Neural progenitor cell (in vitro differentiated cells): ENCODE data around the gene ELOVL2. TPM values are rescaled to one million over a fixed set of nuclear protein-coding genes. Genes with fewer than 3 reads are reported as not detected.

Experiments used
- DNase-seq: peaks from one replicate; pipeline ENCODE4 v3.0.0-alpha.2; 2016; ENCODE audit warnings: low spot score
- H2AFZ ChIP-seq: fragments of 200-600 bp; sonication (generic); replicated peaks from 2 replicates; pipeline ENCODE4 v1.6.1; 2016; ENCODE audit warnings: antibody characterized with exemption
- H3F3A ChIP-seq: fragments of 200-600 bp; sonication (generic); 2 replicates; pipeline ENCODE4 v1.6.1; 2016; ENCODE audit warnings: antibody characterized with exemption, low read depth
- H3K27ac ChIP-seq: fragments of 200-600 bp; sonication (generic); 2 replicates; pipeline ENCODE4 v1.5.1; 2016; ENCODE audit warnings: mild to moderate bottlenecking
- H3K27me3 ChIP-seq: fragments of 200-600 bp; sonication (generic); 2 replicates; pipeline ENCODE4 v1.6.1; 2016; ENCODE audit warnings: mild to moderate bottlenecking, moderate library complexity
- H3K36me3 ChIP-seq: fragments of 200-600 bp; sonication (generic); 2 replicates; pipeline ENCODE4 v1.5.1; 2016
- H3K4me1 ChIP-seq: fragments of 200-600 bp; sonication (generic); 2 replicates; pipeline ENCODE4 v1.6.1; 2016; ENCODE audit warnings: mixed run types
- H3K4me2 ChIP-seq: fragments of 200-600 bp; sonication (generic); 2 replicates; pipeline ENCODE4 v1.6.1; 2016
- H3K4me3 ChIP-seq: fragments of 200-600 bp; sonication (generic); 2 replicates; pipeline ENCODE4 v1.5.1; 2016
- H3K79me2 ChIP-seq: fragments of 200-600 bp; sonication (generic); 2 replicates; pipeline ENCODE4 v1.6.1; 2016; ENCODE audit warnings: low read depth
- H3K9ac ChIP-seq: fragments of 200-600 bp; sonication (generic); 2 replicates; pipeline ENCODE4 v1.6.1; 2016
- H3K9me3 ChIP-seq: fragments of 200-600 bp; sonication (generic); 2 replicates; pipeline ENCODE4 v1.5.1; 2016; ENCODE audit warnings: low read depth
- H4K20me1 ChIP-seq: fragments of 200-600 bp; sonication (generic); 2 replicates; pipeline ENCODE4 v1.6.1; 2016; ENCODE audit warnings: low read depth
- H3K27ac Mint-ChIP-seq: 3 replicates; pipeline ENCODE4 v1.8.0; 2021; ENCODE audit warnings: mixed read lengths
- H3K27me3 Mint-ChIP-seq: 2 replicates; pipeline ENCODE4 v1.8.0; 2022; ENCODE audit warnings: low read depth, mild to moderate bottlenecking, inconsistent platforms, moderate library complexity, mixed read lengths; ENCODE audit not compliant: insufficient read depth
- H3K36me3 Mint-ChIP-seq: 3 replicates; pipeline ENCODE4 v1.8.0; 2021; ENCODE audit warnings: mixed read lengths
- H3K4me1 Mint-ChIP-seq: 3 replicates; pipeline ENCODE4 v1.8.0; 2021; ENCODE audit warnings: mixed read lengths
- H3K4me3 Mint-ChIP-seq: 3 replicates; pipeline ENCODE4 v1.8.0; 2021; ENCODE audit warnings: mild to moderate bottlenecking, moderate library complexity, mixed read lengths
- H3K9me3 Mint-ChIP-seq: 3 replicates; pipeline ENCODE4 v1.8.0; 2020; ENCODE audit warnings: mixed read lengths
- EZH2 ChIP-seq: fragments of 200-600 bp; sonication (generic); IDR thresholded peaks from 2 replicates; pipeline ENCODE4 v1.6.1; 2017; ENCODE audit warnings: antibody characterized with exemption, mild to moderate bottlenecking, moderate library complexity
- EZH2phosphoT487 ChIP-seq: fragments of 200-600 bp; sonication (generic); IDR thresholded peaks from 2 replicates; pipeline ENCODE4 v1.6.1; 2017; ENCODE audit warnings: antibody characterized with exemption
- total RNA-seq: library from RNA; depleted of rRNA; stranded (reverse); fragments of >200 nt; gene quantifications from 2 replicates; pipeline ENCODE4 v1.2.3, GENCODE V29; 2015; ENCODE audit warnings: low replicate concordance
- TF ChIP-seq, protein P1 (sequence below): fragments of 200-600 bp; sonication (generic); IDR thresholded peaks from 2 replicates; pipeline ENCODE4 v1.5.1; 2017; ENCODE audit warnings: antibody characterized with exemption, mild to moderate bottlenecking

The ELOVL2 gene
- total RNA-seq, 1 donor from 2014 or later: 9.1 TPM

GRCh38 chr6:11056871-11057270 is 12.8 kb upstream of the ELOVL2 start:
- no peaks in the 10 kb centered on the region for H3K4me1 Mint-ChIP-seq
- no peaks in the 10 kb centered on the region for H3K27me3 ChIP-seq

DNA sequence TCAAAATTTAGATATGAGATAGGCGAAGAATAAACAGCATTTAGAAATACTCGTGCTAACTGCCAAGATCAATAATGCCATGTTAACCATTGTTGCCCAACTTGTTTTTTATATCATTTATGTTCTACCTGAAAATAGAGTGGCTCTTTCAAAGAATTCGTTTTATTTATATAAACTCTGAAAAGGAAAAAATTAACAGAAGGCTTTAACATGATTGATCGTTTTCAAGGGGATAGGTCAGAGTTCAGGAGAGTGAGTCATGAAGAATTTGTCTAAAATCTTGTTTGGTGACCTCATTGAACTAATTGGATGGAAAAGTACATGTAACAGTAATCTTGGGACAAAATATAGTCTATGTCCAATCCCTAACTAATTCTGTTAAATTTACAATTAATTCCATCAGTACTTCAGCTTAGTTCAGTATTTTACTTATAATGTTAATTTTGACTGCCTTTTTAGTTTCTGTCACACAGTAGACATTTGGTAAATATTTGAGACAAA is 11.1 kb upstream of the ELOVL2 start:
- H3F3A ChIP-seq: no peaks in the 10 kb centered on the region
- H3K27ac ChIP-seq: no peak overlapping the region
- no peaks in the 10 kb centered on the region for H3K79me2 ChIP-seq
- no peak overlapping the region for H3K4me2 ChIP-seq
- H3K9me3 ChIP-seq: no peaks in the 10 kb centered on the region
- H3K27me3 ChIP-seq: no peaks in the 10 kb centered on the region
- Mint-ChIP-seq H3K36me3 (no peaks in the 10 kb centered on the region), H3K4me3 (no peak overlapping the region), H3K4me1 (no peaks in the 10 kb centered on the region), H3K27me3 (no peaks in the 10 kb centered on the region), H3K27ac (no peak overlapping the region), H3K9me3 (no peaks in the 10 kb centered on the region)
- H2AFZ ChIP-seq: no peak overlapping the region
- no peak overlapping the region for H3K4me3 ChIP-seq
- H3K4me1 ChIP-seq: no peaks in the 10 kb centered on the region
- TF ChIP-seq EZH2phosphoT487 (no peak), EZH2 (no peak)
- TF ChIP-seq, protein P1, sequence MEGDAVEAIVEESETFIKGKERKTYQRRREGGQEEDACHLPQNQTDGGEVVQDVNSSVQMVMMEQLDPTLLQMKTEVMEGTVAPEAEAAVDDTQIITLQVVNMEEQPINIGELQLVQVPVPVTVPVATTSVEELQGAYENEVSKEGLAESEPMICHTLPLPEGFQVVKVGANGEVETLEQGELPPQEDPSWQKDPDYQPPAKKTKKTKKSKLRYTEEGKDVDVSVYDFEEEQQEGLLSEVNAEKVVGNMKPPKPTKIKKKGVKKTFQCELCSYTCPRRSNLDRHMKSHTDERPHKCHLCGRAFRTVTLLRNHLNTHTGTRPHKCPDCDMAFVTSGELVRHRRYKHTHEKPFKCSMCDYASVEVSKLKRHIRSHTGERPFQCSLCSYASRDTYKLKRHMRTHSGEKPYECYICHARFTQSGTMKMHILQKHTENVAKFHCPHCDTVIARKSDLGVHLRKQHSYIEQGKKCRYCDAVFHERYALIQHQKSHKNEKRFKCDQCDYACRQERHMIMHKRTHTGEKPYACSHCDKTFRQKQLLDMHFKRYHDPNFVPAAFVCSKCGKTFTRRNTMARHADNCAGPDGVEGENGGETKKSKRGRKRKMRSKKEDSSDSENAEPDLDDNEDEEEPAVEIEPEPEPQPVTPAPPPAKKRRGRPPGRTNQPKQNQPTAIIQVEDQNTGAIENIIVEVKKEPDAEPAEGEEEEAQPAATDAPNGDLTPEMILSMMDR: no peak
- no peaks in the 10 kb centered on the region for H3K36me3 ChIP-seq
- H4K20me1 ChIP-seq: no peaks in the 10 kb centered on the region
- no peak for DNase-seq
- no peak overlapping the region for H3K9ac ChIP-seq

More at GRCh38 chr6:11056871-11057270, 12.8 kb upstream of the ELOVL2 start:
- H3K4me1 ChIP-seq: no peaks in the 10 kb centered on the region
- H3K4me3 ChIP-seq: no peak overlapping the region
- no peaks in the 10 kb centered on the region for H3K79me2 ChIP-seq
- no peaks in the 10 kb centered on the region for H3K27me3 Mint-ChIP-seq
- H3F3A ChIP-seq: no peaks in the 10 kb centered on the region
- no peak overlapping the region for H3K4me3 Mint-ChIP-seq
- H2AFZ ChIP-seq: no peak overlapping the region
- H3K9me3 ChIP-seq: no peaks in the 10 kb centered on the region
- DNase-seq: no peak
- no peaks in the 10 kb centered on the region for H4K20me1 ChIP-seq
- no peak overlapping the region for H3K4me2 ChIP-seq
- no peaks in the 10 kb centered on the region for H3K9me3 Mint-ChIP-seq
- H3K9ac ChIP-seq: no peak overlapping the region
- TF ChIP-seq EZH2phosphoT487 (no peak), EZH2 (no peak)
- no peaks in the 10 kb centered on the region for H3K36me3 Mint-ChIP-seq
- H3K36me3 ChIP-seq: no peaks in the 10 kb centered on the region
- H3K27ac Mint-ChIP-seq: no peak overlapping the region
- H3K27ac ChIP-seq: no peak overlapping the region

DNA sequence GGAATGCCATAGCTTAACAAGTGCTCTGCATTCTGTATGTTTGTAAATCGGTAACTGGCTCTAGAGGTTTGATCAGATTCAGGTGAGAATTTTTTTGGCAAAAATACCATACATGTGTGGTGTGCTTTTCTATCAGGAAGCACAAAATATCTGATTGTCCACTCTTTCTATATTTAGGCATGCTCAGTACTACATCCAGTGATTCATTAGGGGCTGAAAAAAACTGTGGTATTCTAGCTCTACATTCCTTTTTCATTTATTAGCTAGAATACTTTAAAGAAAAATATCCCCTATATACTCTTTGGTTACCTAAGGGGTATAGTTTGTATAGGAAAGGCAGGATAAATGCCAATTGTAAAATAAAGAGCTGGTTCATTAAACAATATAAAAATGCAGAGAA is 10.6 kb upstream of the ELOVL2 start:
- no peaks in the 10 kb centered on the region for H3K79me2 ChIP-seq
- no peaks in the 10 kb centered on the region for H4K20me1 ChIP-seq
- no peaks in the 10 kb centered on the region for H3F3A ChIP-seq
- no peak overlapping the region for H3K4me3 ChIP-seq
- no peak overlapping the region for H3K9ac ChIP-seq
- no peak overlapping the region for H3K4me2 ChIP-seq
- no peaks in the 10 kb centered on the region for H3K9me3 ChIP-seq
- no peak for TF ChIP-seq EZH2
- TF ChIP-seq, protein P1: no peak
- no peak for TF ChIP-seq EZH2phosphoT487
- H2AFZ ChIP-seq: no peak overlapping the region
- peaks cover 1% of the 10 kb centered on the region for H3K27me3 Mint-ChIP-seq
- H3K27ac ChIP-seq: no peak overlapping the region
- H3K4me1 Mint-ChIP-seq: no peaks in the 10 kb centered on the region
- no peaks in the 10 kb centered on the region for H3K9me3 Mint-ChIP-seq
- no peak overlapping the region for H3K27ac Mint-ChIP-seq
- DNase-seq: no peak
- H3K36me3 Mint-ChIP-seq: no peaks in the 10 kb centered on the region
- no peaks in the 10 kb centered on the region for H3K36me3 ChIP-seq
- H3K27me3 ChIP-seq: no peaks in the 10 kb centered on the region
- H3K4me1 ChIP-seq: no peaks in the 10 kb centered on the region
- H3K4me3 Mint-ChIP-seq: no peak overlapping the region

DNA sequence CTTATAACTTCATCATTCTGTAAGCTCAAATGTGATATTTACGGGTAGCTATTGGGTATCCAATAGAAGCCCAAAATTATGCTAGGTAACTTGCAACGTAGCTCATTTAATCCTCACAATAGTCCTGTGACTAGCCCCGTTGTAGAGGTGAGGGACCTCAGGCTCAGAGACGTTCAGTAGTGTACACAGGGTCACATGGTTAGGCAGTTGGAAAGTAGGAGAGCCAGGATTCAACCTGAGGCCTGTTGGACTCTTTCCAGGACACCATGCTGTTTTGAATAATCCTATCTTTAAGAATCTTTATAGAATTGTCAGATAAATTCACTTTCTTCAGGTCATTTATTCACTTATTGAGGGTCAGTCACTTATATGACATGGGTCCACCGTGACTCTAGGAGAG is 9.2 kb upstream of the ELOVL2 start:
- H3K9me3 ChIP-seq: no peaks in the 10 kb centered on the region
- TF ChIP-seq, protein P1: no peak
- H3K4me2 ChIP-seq: no peak overlapping the region
- no peaks in the 10 kb centered on the region for H3K79me2 ChIP-seq
- no peaks in the 10 kb centered on the region for H3K36me3 ChIP-seq
- Mint-ChIP-seq H3K9me3 (no peaks in the 10 kb centered on the region), H3K36me3 (no peaks in the 10 kb centered on the region), H3K27me3 (peaks cover 3% of the 10 kb centered on the region), H3K4me1 (no peaks in the 10 kb centered on the region), H3K27ac (no peak overlapping the region), H3K4me3 (no peak overlapping the region)
- no peaks in the 10 kb centered on the region for H3K4me1 ChIP-seq
- no peak for DNase-seq
- no peaks in the 10 kb centered on the region for H3K27me3 ChIP-seq
- no peak overlapping the region for H3K9ac ChIP-seq
- no peak overlapping the region for H3K4me3 ChIP-seq
- H4K20me1 ChIP-seq: no peaks in the 10 kb centered on the region
- no peak overlapping the region for H3K27ac ChIP-seq
- H3F3A ChIP-seq: no peaks in the 10 kb centered on the region
- no peak overlapping the region for H2AFZ ChIP-seq
